GM19468 (cell line): ENCODE results near the gene NBPF12.
"Not testable (repeated sequence)": the region's sequence is repeated elsewhere in the genome, so short reads cannot be mapped to it uniquely, and the experiment has no call there.

Experiments
- ATAC-seq: cut with Tn5 transposase; IDR thresholded peaks from one replicate; pipeline ENCODE4 v1.9.1; 2021; ENCODE audit warnings: mild to moderate bottlenecking, moderate library complexity, moderate number of reproducible peaks; ENCODE audit not compliant: unreplicated experiment; ENCODE audit errors: extremely low read depth

NBPF12 gene, protein sequence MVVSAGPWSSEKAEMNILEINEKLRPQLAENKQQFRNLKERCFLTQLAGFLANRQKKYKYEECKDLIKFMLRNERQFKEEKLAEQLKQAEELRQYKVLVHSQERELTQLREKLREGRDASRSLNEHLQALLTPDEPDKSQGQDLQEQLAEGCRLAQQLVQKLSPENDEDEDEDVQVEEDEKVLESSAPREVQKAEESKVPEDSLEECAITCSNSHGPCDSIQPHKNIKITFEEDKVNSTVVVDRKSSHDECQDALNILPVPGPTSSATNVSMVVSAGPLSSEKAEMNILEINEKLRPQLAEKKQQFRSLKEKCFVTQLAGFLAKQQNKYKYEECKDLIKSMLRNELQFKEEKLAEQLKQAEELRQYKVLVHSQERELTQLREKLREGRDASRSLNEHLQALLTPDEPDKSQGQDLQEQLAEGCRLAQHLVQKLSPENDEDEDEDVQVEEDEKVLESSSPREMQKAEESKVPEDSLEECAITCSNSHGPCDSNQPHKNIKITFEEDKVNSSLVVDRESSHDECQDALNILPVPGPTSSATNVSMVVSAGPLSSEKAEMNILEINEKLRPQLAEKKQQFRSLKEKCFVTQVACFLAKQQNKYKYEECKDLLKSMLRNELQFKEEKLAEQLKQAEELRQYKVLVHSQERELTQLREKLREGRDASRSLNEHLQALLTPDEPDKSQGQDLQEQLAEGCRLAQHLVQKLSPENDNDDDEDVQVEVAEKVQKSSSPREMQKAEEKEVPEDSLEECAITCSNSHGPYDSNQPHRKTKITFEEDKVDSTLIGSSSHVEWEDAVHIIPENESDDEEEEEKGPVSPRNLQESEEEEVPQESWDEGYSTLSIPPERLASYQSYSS (N-terminal part only)

DNA sequence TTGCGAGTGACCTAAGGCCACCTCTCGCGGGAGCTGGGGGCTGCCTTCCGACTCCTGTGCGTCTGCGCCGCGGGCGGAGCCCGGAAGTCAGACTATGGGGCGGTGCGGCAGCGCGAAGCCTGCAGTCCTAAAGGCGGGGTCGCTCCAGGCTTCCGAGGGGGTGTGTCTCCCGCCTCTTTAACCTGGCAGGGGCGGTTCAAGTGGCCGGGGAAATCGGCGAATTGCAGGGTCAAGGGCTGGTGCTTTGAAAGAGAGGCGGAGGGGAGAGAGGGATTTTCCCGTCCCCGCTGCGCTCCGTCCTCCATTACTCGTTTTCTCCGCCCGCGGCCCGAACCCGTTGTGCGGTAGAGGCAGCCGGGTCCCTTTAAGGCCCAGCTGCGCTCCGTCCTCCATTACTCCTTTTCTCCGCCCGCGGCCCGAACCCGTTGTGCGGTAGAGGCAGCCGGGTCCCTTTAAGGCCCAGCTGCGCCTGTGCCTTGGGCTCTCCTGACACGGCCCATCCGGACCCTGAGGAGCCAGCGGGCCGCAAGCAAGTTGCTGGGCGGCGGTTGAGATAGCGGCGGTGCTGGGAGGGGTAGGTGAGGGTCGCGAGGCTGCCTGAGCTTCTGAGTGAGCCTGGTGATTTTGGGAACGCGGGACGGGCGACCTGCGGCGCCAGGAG, at the start of gene NBPF12:
TSS of gene NBPF12 (plus strand) at position 83 of the 661 bp plus-strand sequence. CDS start 21,820 bp downstream, outside the sequence.
- ATAC-seq: peak; percentile 56

DNA sequence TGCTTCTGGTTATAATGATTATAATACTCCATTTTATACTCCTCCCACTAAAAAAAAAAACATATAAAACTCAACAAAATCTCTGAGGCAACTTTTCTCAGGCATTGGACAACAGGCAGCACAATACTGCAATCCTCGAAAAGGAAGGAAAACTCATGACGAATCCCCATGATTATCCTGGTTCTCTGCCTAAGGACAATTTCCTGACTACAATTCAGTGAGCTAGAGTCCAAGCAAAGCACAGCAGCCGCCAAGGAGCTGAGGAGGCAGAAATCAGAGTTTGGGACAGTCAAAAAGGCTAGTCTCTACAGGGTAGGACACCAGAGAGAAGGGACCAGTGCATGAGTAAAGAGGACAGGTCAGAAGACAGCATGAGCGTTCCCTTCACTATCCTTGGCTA, 46.8 kb upstream of the NBPF12 start:
- not testable (repeated sequence) for ATAC-seq

DNA sequence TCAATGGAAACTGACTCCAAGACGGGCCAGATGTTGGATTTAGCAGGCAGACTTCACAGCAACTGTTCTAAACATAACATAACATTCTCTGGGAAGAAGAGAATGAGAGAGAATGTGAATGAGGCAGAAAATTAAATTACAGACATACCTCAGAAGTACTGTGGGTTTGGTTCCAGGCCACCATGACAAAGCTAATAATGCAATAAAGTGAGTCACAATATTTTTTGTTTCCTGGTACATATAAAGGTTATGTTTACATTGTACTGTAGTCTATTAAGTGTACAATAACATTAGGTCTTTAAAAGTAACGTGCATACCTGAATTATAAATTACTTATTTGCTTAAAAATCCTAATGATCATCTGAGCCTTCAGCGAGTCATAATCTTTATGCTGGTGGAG, 45.8 kb upstream of the NBPF12 start:
- not testable (repeated sequence) for ATAC-seq

DNA sequence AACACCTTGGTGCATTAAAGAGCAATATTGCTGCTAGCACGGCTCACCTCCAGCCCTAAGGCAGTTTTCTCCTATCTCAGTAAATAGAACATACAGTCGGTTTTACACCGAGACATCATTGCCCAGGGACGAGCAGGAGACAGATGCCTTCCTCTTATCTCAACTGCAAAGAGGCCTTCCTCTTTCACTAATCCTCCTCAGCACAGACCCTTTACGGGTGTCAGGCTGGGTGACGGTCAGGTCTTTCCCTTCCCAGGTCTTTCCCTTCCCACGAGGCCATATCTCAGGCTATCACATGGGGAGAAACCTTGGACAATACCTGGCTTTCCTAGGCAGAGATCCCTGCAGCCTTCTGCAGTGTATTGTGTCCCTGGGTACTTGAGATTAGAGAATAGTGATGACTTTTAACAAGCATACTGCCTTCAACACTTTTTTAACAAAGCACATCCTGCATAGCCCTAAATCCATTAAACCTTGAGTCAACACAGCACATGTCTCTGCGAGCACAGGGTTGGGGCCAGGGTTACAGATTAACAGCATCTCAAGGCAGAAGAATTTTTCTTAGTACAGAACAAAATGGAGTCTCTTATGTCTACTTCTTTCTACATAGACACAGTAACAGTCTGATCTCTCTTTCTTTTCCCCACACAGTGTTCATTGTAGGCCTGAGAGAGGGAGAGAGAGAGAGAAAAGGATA, 30.4 kb upstream of the NBPF12 start:
- ATAC-seq: not testable (repeated sequence)

DNA sequence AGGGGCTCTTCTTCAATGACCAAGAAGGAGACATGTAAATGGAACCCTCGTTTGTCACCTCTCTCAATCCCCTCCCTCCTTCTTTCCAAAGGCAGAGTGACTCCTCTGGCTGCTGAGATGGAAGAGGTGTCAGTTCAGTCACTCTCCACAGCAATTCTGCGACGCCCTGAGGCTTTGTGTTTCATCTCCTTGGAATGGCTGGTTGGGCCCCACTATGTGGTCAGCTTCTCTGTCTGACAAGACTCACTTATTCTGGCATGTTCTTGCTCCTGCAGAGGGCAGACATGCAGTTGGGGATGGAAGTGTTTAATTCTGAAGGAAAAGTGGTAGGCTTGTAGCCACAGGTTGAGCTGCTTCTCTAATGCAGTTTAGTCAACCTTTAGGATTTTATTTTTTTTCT, 25.1 kb upstream of the NBPF12 start:
- not testable (repeated sequence) for ATAC-seq

DNA sequence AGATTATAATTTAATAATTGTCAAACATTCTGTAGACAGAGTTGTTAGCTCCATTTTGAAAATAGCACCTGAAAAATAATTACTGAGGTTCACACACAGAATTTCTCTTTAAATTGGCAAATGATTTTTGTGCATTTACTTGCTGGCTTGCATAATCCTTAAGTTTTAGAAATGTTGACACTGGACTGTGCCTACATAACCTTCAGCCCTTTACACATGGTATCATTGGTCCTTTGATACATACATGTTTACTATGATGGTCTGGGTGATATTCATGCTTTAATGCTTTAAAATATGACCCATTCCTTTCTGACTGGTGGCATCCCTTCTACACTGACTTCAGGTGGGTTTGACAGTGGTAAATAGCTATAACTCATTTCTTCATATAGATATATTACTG, 17.3 kb upstream of the NBPF12 start:
- not testable (repeated sequence) for ATAC-seq

DNA sequence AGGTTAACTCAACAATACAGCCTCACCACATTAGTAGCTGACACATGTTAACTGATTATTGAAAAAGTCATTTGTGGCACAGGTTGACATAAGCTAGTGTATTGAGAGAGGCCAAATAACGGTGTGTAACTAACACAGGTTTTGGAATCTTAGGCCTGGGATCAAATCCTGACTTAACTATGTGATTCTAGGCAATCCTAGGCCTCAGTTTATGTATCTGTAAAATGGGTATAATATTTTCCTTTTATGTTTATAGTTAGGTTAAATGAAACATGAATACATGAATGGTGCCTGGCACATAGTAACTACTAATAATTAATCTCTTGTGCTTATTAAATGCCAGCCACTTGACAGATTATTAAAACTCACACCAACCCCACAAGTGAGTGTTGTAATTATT, 15.5 kb upstream of the NBPF12 start:
- not testable (repeated sequence) for ATAC-seq

DNA sequence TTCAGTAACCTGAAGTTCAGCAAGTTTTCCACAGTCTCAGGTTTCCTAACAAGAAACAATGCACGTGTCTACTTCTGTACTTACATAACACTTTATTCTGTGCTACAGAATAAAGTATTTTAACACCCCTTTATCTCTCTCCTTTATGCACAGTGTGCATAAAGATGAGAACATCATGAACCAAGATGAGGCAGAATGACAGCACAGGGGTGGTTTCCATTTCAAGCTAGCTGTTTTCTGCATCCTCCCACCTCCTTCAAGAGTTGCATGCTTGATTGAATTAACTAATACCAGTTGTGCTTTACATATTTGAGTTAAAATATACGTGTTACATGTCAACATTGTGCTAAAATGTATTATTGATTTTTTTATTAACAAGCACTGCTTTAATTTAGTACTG, 14.0 kb upstream of the NBPF12 start:
- not testable (repeated sequence) for ATAC-seq

DNA sequence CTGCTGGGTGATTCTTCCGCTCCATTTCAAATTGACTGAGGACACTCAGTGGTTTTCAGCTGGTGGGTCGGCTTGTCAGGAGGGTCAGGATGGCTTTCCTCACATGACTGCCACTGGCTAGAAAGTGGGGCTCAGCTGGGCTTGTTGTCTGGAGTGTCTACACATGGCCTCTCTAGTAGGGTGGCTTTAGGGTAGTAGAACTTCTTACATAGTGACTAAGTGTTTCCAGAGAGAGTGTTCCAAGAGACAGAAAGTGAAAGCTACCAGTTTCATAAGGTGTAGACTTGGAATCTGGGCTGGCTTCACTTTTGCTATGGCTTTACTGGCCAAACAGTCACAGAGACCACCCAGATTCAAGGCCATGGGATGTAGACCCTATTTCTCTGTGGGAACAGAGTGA, 11.7 kb upstream of the NBPF12 start:
- ATAC-seq: not testable (repeated sequence)

DNA sequence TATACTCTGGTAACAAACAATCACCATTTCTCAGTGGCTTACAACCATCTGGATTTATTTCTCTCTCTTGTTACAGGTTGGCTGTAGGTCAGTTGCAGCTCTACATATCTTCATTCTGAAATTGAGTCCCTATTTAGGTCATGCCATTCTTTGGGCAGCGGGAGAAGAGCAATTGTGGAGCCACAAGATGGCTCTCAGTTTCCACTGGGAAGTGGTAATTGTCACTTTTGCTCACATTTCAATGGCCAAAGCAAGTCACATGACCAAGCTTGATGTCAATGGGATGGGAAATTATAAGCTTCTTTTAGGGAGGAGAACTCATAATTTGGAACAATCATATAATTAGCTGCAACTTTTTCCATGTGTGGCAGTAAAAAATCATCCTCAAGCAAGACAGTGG, 7.9 kb upstream of the NBPF12 start:
- not testable (repeated sequence) for ATAC-seq

DNA sequence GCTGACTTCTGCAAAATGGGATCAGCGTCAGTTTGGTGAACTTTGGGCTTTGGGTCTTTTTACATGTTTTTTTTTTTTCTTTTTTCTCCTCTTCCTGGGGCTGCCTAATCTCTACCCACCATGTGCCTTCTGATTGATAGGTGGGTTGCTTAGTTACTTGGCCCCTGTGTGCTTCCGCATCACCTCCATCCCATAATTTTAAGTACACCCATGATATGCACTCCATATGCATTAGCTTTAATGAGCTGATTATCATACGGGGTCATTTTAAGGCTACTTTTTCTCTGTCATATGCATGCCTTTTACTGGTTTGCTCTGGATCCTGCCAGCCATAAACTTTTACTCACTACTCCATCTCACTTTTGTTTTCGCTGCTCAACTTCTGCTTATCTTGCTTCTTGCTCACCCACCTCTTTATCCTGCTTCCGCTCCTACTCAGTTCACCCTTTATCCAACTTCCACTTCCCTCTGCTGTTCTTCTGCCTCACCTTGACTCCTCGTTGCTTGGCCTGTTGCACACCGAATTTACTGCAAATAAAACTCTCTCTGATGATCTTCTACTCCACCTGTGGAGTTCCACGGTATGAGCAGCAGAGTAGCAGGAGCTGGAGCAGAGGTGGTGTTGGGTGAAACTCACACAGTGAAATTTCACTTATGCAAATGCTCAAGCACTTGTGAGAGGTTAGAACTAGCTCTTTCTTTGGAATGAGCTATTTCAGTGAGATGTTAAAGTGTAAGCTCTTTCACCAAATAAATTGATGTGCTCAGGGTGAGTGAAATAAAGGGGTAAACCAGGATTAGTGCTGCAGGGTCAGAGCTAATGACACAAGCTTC, 3.5 kb upstream of the NBPF12 start:
- peak; percentile 18 for ATAC-seq

DNA sequence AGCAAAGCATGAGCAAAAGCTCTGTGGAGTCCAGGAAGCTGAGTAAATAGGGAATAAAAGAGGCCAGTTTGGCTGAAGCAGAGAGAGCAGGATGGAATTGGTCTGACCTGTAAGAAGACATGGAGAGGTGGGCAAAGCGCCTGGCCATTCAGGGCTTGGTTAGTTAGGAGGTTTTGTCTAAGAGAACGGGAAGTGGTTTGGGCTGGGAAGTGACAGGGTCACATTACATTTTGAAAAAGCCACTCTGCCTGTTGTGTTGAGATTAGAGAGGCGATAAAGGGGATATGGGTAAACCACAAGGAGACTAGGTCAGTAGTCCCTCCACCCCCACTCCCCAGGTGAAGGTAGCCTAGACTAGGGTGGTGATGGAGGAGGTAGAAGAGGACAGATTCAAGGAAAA, 662 bp upstream of the NBPF12 start:
- not testable (repeated sequence) for ATAC-seq

DNA sequence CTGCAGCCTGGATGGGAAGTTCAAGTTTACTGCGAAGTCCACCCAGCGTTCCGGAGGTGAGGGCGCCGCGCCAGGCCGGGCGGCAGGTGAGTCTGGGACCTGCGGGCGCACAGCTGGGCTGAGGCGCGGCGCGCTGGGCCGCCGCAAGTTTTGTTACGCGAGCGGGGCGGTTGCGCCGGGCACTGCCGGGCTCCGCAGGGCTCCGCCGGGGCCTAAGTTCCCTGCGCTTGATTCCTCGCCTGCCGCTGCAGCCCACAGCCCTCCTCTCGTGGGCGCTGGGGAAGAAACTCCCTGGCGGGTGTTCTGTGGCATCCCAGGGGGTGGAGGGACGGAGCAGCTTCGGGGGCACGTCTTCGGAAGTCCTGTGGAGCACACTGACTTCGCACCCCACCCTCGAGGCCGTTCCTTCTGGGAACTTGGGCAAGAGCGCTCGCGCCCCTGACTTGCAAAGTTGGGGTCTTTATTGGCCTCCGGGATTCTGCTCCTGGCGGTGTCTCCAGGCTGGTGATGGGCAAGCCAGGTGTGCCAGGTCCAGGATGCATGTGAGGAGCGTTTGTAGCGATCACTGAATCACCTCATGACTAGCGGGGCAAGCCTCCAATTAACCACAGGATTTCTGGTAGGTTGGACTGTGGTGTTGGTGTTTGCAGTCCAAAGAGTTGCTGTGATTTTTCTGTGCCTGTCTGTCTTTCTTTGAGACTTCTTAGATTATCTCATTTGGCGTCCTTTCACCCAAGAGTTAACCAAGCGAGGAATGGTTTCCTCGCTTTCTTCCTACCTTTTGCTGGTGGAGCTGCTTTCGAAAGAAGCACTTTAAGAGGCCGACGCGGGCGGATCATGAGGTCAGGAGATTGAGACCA, 1.0 kb downstream of the NBPF12 start:
- not testable (repeated sequence) for ATAC-seq

DNA sequence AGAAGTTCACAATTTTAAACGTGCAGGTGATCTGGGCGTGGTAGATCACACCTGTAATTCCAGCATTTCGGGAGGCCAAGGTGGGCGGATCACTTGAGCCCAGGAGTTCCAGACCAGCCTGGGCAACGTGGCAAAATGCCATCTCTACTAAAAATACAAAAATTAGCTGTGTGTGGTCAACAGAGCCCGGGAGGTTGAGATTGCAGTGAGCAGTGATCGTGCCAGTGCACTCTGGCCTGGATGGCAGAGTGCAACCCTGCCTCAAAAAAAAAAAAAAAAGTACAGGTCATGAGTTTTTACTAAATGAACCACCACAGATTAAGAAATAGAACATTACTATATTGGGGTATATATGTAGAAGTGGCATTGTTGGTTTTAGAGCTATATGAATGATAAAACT, 2.2 kb downstream of the NBPF12 start:
- ATAC-seq: not testable (repeated sequence)

DNA sequence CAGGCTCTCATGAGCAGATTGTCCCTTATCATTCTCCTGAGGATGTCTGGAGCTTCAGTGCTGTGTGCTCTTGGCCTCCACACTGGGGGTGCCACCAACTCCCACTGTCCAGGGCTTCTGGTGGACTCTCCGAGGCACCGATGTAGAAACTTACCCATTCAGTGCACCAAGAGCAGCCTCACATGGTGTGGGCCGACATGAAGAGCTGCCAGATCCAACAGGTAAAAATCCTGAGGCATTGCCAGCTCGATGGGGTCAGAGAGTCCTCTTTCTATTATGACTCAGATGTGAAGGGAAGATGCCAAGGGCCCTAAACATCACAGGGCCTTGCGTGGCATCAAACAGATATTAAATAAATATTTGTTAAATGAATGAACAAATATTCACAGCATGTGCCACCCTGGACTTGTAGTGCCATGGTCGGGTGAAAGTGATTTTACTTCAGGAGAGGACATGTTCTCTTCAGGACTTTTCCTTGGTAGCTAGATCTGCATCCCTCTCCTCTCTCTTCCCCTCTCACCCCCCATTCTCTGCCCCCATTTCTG, 5.3 kb downstream of the NBPF12 start:
- not testable (repeated sequence) for ATAC-seq

DNA sequence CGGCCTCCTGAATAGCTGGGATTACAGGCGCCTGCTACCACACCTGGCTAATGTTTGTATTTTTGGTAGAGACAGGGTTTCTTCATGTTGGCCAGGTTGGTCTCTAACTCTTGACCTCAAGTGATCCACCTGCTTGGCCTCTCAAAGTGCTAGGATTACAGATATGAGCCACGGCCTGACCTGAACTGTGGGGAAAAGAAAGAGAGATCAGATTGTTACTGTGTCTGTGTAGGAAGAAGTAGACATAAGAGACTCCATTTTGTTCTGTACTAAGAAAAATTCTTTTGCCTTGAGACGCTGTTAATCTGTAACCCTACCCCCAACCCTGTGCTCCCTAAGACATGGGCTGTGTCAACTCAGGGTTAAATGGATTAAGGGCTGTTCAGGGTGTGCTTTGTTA, 10.0 kb downstream of the NBPF12 start:
- not testable (repeated sequence) for ATAC-seq

DNA sequence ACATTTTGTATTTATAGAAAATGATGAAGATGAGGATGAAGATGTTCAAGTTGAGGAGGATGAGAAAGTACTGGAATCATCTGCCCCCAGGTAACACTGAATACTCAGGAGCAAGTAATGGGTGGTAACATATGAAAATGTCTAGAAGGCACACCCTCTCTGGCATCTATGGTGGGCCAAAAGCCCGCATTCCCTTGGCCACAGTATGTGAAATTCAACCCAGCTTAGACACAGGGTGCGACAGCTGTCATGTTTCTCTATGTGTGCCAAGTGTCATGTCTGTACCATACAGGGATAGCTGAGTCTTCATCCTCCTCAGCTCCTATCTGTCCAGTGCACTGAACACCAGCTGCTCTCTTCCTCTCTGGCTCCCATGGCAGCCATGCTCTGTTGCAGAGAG, 26.2 kb downstream of the NBPF12 start:
- ATAC-seq: not testable (repeated sequence)

DNA sequence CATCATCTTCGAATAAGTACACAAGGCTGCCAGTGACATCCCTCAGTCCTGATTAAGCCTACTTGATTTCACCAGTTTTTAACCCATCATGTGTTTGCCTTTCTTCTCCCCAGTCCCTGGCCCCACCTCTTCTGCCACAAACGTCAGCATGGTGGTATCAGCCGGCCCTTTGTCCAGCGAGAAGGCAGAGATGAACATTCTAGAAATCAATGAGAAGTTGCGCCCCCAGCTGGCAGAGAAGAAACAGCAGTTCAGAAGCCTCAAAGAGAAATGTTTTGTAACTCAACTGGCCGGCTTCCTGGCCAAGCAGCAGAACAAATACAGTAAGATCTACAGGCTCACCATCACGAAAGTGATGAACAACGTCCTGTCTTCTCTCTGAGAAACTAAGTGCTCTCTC, 28.2 kb downstream of the NBPF12 start:
- ATAC-seq: not testable (repeated sequence)
